Breast epithelium (tissue), 4 donors: ENCODE results near the gene ROBO2. TPM values are rescaled to one million over a fixed set of nuclear protein-coding genes. Genes with fewer than 3 reads are reported as not detected.
A peak's percentile ranks its signal among the peaks of the same experiment; 100 is the strongest.

Experiments
- DNase-seq, 2 donors: peaks; one replicate each; pipeline ENCODE4 v3.0.0-alpha.2; 2019; ENCODE audit warnings: low spot score in 2 of 2
- H3K27ac ChIP-seq, 2 donors: fragments of 200-600 bp; sonication (generic) in 1 of 2; one replicate each; pipeline ENCODE4 v1.5.1; 2016 to 2019; ENCODE audit warnings: mild to moderate bottlenecking in 1 of 2
- H3K27me3 ChIP-seq, 2 donors: fragments of 200-600 bp; sonication (generic) in 1 of 2; one replicate each; pipeline versions ENCODE4 v1.5.1 to v1.6.0; 2017 to 2019; ENCODE audit warnings: control low read depth in 1 of 2, mild to moderate bottlenecking in 1 of 2
- H3K36me3 ChIP-seq: fragments of 200-600 bp; one replicate; pipeline ENCODE4 v1.5.1; 2019
- H3K4me1 ChIP-seq, 2 donors: fragments of 200-600 bp; sonication (generic); one replicate each; pipeline ENCODE4 v1.5.1; 2016 to 2019; ENCODE audit warnings: control low read depth in 1 of 2
- H3K4me3 ChIP-seq, 3 donors: fragments of 200-600 bp; sonication (generic); 1 replicate in 2 of 3; 2 replicates in 1 of 3; pipeline ENCODE4 v1.5.1; 2016 to 2019; ENCODE audit warnings: mild to moderate bottlenecking in 3 of 3, moderate library complexity in 2 of 3
- H3K9me3 ChIP-seq, 2 donors: fragments of 200-600 bp; sonication (generic) in 1 of 2; one replicate each; pipeline ENCODE4 v1.5.1; 2016 to 2019; ENCODE audit warnings: control low read depth in 1 of 2
- CTCF ChIP-seq, 3 donors: fragments of 450-650 bp; IDR thresholded peaks; one replicate each; pipeline ENCODE4 v1.5.1; 2016 to 2017; ENCODE audit warnings: antibody characterized with exemption in 3 of 3, mild to moderate bottlenecking in 3 of 3, moderate library complexity in 3 of 3
- POLR2A ChIP-seq: fragments of 450-650 bp; IDR thresholded peaks from one replicate; pipeline ENCODE4 v1.6.1; 2016; ENCODE audit warnings: antibody characterized with exemption, mild to moderate bottlenecking, moderate library complexity
- POLR2AphosphoS5 ChIP-seq, 3 donors: sonication (generic); formaldehyde crosslinking; IDR thresholded peaks; one replicate each; pipeline ENCODE4 v1.6.1; 2017; ENCODE audit warnings: antibody characterized with exemption in 3 of 3
- intact Hi-C: fragments of 100-400 bp; cut with DNase I; formaldehyde crosslinking; loops from one replicate; pipeline ENCODE4 v1.15.1; 2023; ENCODE audit warnings: low total_unique reads
- total RNA-seq, 3 donors: library from RNA; depleted of rRNA; stranded (reverse); fragments of >200 nt; gene quantifications; one replicate each; pipeline ENCODE4 v1.1.0, GENCODE V29; 2016

ROBO2 gene
- total RNA-seq, 3 donors from 2014 or later, result 0.98 to 1.4 (median 1.3) TPM

- Histone ChIP-seq H3K9me3 (no peaks in the 10 kb centered on the region), H3K36me3 (no peaks in the 10 kb centered on the region), H3K27ac (no peak overlapping the region), H3K27me3 (no peaks in the 10 kb centered on the region), H3K4me3 (no peak overlapping the region), H3K4me1 (no peaks in the 10 kb centered on the region)
- intact Hi-C loops, result no loop called here
- no peak for DNase-seq
- TF ChIP-seq POLR2AphosphoS5 (IDR thresholded peaks at IDR 0.05) (no peak), POLR2A (no peak), CTCF (IDR thresholded peaks at IDR 0.05) (no peak)
These were observed 273.9 kb downstream of the ROBO2 start for GRCh38 chr3:77313843-77314242.

DNA sequence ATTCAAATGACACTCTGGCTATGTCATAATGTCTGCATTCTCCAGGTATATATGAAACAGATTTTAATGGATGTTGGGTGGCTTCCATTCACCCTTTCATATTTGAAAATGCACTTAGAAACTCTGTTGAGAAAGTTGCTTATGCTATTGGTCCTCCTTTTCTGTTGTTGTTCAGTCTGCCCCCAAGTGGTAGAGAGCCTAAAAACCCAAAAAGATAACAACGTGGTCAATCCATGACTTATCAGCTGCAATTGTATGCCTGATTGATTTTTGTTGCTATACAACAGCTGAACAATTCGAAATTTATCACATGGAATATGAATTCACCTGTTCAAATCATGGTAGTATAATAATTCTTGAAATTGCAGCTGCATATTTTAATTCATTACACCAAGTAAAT is 279.8 kb downstream of the ROBO2 start:
- H3K27ac ChIP-seq, result no peak overlapping the region
- H3K9me3 ChIP-seq, result no peaks in the 10 kb centered on the region
- TF ChIP-seq POLR2AphosphoS5 (IDR thresholded peaks at IDR 0.05) (no peak), CTCF (IDR thresholded peaks at IDR 0.05) (no peak), POLR2A (no peak)
- no peaks in the 10 kb centered on the region for H3K4me1 ChIP-seq
- no peaks in the 10 kb centered on the region for H3K36me3 ChIP-seq
- intact Hi-C loops, result no loop called here
- DNase-seq, result no peak
- H3K4me3 ChIP-seq, result no peak overlapping the region
- H3K27me3 ChIP-seq, result no peaks in the 10 kb centered on the region

- no peak for DNase-seq
- Histone ChIP-seq H3K27ac (no peak overlapping the region), H3K4me1 (no peaks in the 10 kb centered on the region), H3K27me3 (no peaks in the 10 kb centered on the region), H3K36me3 (no peaks in the 10 kb centered on the region), H3K4me3 (no peak overlapping the region), H3K9me3 (no peaks in the 10 kb centered on the region)
- intact Hi-C loops, result no loop called here
- TF ChIP-seq POLR2AphosphoS5 (IDR thresholded peaks at IDR 0.05), result no peak
- TF ChIP-seq POLR2A, result no peak
- peak in 2 of 3 donors; percentile 38 to 52 for TF ChIP-seq CTCF (IDR thresholded peaks at IDR 0.05)
These were observed 280.6 kb downstream of the ROBO2 start for GRCh38 chr3:77320514-77320913.

DNA sequence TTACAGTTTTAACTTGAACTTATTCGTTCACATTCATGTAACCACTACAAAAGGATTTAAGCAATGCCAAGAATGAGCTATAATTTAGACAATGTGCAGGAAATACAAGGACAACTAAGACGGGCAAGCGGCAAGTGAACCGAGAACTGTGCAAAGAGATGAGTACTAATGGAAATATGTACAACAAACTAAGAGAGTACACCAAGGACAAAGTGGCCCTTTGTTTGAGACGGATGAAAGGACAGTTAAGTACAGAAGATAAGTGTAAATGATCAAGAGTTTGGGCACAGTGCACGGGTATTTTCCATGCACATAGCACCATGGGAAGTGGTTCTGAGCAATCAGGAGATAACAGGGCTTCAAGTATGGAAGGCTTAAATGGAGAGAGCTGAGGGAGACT is 281.7 kb downstream of the ROBO2 start:
- intact Hi-C loops, result no loop called here
- H3K4me1 ChIP-seq, result no peaks in the 10 kb centered on the region
- no peaks in the 10 kb centered on the region for H3K27me3 ChIP-seq
- H3K27ac ChIP-seq, result no peak overlapping the region
- DNase-seq, result no peak
- no peaks in the 10 kb centered on the region for H3K36me3 ChIP-seq
- TF ChIP-seq CTCF (IDR thresholded peaks at IDR 0.05) (no peak), POLR2A (no peak), POLR2AphosphoS5 (IDR thresholded peaks at IDR 0.05) (no peak)
- H3K9me3 ChIP-seq, result no peaks in the 10 kb centered on the region
- H3K4me3 ChIP-seq, result no peak overlapping the region

DNA sequence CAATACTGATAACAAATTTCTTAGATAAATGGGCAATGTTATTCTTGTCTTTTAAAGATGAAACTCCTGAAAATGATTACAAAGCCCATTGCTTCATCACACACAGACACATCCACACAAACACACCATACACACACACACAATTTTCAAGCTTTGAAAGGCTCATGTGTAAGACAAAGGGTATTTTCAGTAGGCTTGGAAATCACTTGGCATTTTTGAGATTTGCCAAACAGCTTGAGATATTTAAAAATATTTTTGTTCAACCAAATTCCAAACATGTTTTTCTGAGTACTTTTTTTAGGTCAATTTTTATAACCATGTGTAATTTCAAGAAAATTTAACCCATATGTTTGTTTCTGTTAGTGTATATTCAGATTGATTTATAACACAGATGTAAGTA is 283.7 kb downstream of the ROBO2 start:
- H3K9me3 ChIP-seq, result no peaks in the 10 kb centered on the region
- H3K27ac ChIP-seq, result no peak overlapping the region
- no peaks in the 10 kb centered on the region for H3K4me1 ChIP-seq
- no peak for DNase-seq
- H3K4me3 ChIP-seq, result no peak overlapping the region
- no peaks in the 10 kb centered on the region for H3K27me3 ChIP-seq
- H3K36me3 ChIP-seq, result no peaks in the 10 kb centered on the region
- TF ChIP-seq CTCF (IDR thresholded peaks at IDR 0.05) (no peak), POLR2A (no peak), POLR2AphosphoS5 (IDR thresholded peaks at IDR 0.05) (no peak)
- intact Hi-C loops, result no loop called here
